HUES6 (cell line): ENCODE data around the gene WNT9A.

Experiments used
- H3K27ac ChIP-seq: 2 replicates; pipeline ENCODE4 v1.7.0; 2013; ENCODE audit warnings: low read depth, mild to moderate bottlenecking, low read length, inconsistent platforms
- H3K27me3 ChIP-seq: 2 replicates; pipeline ENCODE4 v1.6.1; 2013; ENCODE audit warnings: low read length; ENCODE audit not compliant: control insufficient read depth, insufficient read depth
- H3K36me3 ChIP-seq: 2 replicates; pipeline ENCODE4 v1.6.1; 2013; ENCODE audit warnings: low read length; ENCODE audit not compliant: control insufficient read depth, insufficient read depth
- H3K4me1 ChIP-seq: 2 replicates; pipeline ENCODE4 v1.6.1; 2013; ENCODE audit warnings: low read length; ENCODE audit not compliant: control insufficient read depth, insufficient read depth
- H3K4me3 ChIP-seq: 2 replicates; pipeline ENCODE4 v1.5.1; 2013; ENCODE audit warnings: low read depth, low read length
- H3K9ac ChIP-seq: one replicate; pipeline ENCODE4 v1.6.1; 2013; ENCODE audit warnings: mild to moderate bottlenecking, low read length
- H3K9me3 ChIP-seq: 2 replicates; pipeline ENCODE4 v1.6.1; 2013; ENCODE audit warnings: low read depth, low read length; ENCODE audit not compliant: control insufficient read depth, insufficient read depth

Gene WNT9A

DNA sequence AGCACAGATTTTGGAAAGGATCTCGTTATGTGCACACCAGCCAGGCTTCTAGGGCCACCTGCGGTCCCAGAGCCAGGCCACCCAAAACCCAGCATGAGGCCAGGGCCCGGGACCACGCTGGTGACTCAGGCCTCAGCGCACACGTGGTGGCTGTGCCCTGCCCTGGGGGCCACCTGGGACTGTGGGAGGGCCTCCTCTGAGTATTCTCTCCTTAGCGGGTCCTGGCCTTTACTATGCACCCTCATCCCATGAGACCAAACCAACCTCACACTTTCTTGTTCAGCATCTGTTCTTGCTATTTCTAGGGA lies 9.9 kb downstream of the WNT9A start:
- H3K4me3 ChIP-seq, result no peak overlapping the region
- no peak overlapping the region for H3K9ac ChIP-seq
- H3K9me3 ChIP-seq, result peaks cover 4% of the 10 kb centered on the region; the same call in 1 of the 2 replicates
- no peak overlapping the region for H3K27ac ChIP-seq
- H3K36me3 ChIP-seq, result no peaks in the 10 kb centered on the region
- H3K4me1 ChIP-seq, result peaks cover 7% of the 10 kb centered on the region; the same call in 1 of the 2 replicates
- no peaks in the 10 kb centered on the region for H3K27me3 ChIP-seq

GRCh38 chr1:227937031-227937837 lies 10.5 kb downstream of the WNT9A start:
- Histone ChIP-seq H3K4me1 (peaks cover 4% of the 10 kb centered on the region; the same call in 1 of the 2 replicates), H3K27ac (no peak overlapping the region), H3K36me3 (no peaks in the 10 kb centered on the region), H3K4me3 (no peak overlapping the region), H3K9ac (no peak overlapping the region), H3K9me3 (peaks cover 4% of the 10 kb centered on the region; the same call in 1 of the 2 replicates), H3K27me3 (no peaks in the 10 kb centered on the region)

DNA sequence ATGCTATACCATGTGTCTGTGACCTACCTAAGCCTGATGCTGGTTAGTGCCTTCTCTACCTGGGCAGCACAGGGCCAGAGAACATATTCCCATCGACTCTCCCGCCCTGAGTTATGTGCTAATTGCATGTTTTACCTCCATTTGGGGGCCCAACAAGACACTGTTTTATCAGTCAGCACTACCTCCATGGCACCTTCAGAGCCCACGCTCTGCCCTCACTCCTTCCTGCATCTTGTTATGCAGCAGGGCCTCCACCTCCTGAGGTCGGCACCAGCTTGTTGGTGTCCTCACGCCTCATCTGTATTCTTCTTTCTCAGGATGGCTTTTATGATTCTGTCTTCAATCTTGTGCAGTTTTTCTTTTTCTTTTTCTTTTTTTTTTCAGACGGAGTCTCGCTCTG lies 11.9 kb downstream of the WNT9A start:
- Histone ChIP-seq H3K27ac (no peak overlapping the region), H3K9me3 (peaks cover 4% of the 10 kb centered on the region; the same call in 1 of the 2 replicates), H3K36me3 (no peaks in the 10 kb centered on the region), H3K4me3 (no peak overlapping the region), H3K4me1 (no peaks in the 10 kb centered on the region), H3K27me3 (no peaks in the 10 kb centered on the region), H3K9ac (no peak overlapping the region)

- H3K27me3 ChIP-seq, result no peaks in the 10 kb centered on the region
- no peaks in the 10 kb centered on the region for H3K36me3 ChIP-seq
- H3K9ac ChIP-seq, result no peak overlapping the region
- no peak overlapping the region for H3K4me3 ChIP-seq
- H3K4me1 ChIP-seq, result no peaks in the 10 kb centered on the region
- H3K9me3 ChIP-seq, result peaks cover 4% of the 10 kb centered on the region; the same call in 1 of the 2 replicates
- no peak overlapping the region for H3K27ac ChIP-seq
Observed at GRCh38 chr1:227934476-227935313, 13.0 kb downstream of the WNT9A start.

- H3K4me1 ChIP-seq, result no peaks in the 10 kb centered on the region
- H3K36me3 ChIP-seq, result no peaks in the 10 kb centered on the region
- no peak overlapping the region for H3K27ac ChIP-seq
- H3K9ac ChIP-seq, result no peak overlapping the region
- H3K9me3 ChIP-seq, result peaks cover 4% of the 10 kb centered on the region; the same call in 1 of the 2 replicates
- no peaks in the 10 kb centered on the region for H3K27me3 ChIP-seq
- no peak overlapping the region for H3K4me3 ChIP-seq
Observed at GRCh38 chr1:227929751-227930472, 17.8 kb downstream of the WNT9A start.

- Histone ChIP-seq H3K27me3 (no peaks in the 10 kb centered on the region), H3K4me1 (no peaks in the 10 kb centered on the region), H3K36me3 (no peaks in the 10 kb centered on the region), H3K9ac (no peak overlapping the region), H3K4me3 (no peak overlapping the region), H3K27ac (no peak overlapping the region), H3K9me3 (peaks cover 4% of the 10 kb centered on the region; the same call in 1 of the 2 replicates)
Observed at GRCh38 chr1:227928811-227929375, 18.8 kb downstream of the WNT9A start.

DNA sequence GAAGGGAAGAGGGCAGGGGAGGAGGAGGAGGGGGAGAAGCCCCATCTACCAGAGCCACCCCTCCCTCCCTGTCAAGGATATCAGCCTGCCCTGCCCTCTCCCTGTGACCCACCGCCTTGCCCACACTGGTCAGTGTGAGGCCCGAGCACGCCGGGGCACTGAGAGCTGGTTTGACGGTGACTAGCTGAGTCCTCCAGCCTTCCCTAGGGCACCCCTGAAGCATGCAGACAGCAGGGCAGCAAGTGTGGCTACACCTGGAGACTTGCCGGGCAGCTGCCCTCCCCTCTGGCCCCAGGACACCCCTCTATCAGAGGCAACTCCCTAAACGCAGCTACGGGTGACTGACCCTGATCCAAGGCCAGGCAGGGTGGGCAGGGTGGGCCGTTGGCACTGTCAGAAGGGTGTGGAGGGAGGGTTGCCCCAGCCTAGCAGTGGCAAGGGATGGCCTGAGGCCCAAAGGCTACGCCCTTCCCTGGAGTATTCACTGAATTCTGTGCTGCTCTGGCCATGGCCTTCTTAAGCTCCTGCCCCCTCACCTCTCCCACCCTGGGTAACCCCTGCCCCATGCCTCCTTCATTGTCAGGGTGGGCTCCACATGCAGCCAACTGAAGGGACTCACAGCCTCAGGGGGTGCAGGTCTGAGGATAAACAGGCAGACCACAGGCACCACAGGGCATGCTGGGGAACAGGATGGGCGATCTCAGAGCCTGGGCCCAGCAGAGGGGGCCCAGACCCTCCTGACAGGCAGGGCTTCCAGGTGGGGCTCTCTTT lies 19.6 kb downstream of the WNT9A start:
- Histone ChIP-seq H3K9ac (no peak overlapping the region), H3K27me3 (no peaks in the 10 kb centered on the region), H3K36me3 (no peaks in the 10 kb centered on the region), H3K9me3 (no peaks in the 10 kb centered on the region), H3K4me1 (peaks cover 6% of the 10 kb centered on the region; the same call in 1 of the 2 replicates), H3K4me3 (no peak overlapping the region), H3K27ac (no peak overlapping the region)

GRCh38 chr1:227926896-227927885 lies 20.5 kb downstream of the WNT9A start:
- Histone ChIP-seq H3K27me3 (no peaks in the 10 kb centered on the region), H3K9ac (no peak overlapping the region), H3K4me3 (no peak overlapping the region), H3K36me3 (no peaks in the 10 kb centered on the region), H3K9me3 (no peaks in the 10 kb centered on the region), H3K27ac (no peak overlapping the region), H3K4me1 (peaks cover 11% of the 10 kb centered on the region; the same call in 1 of the 2 replicates)

DNA sequence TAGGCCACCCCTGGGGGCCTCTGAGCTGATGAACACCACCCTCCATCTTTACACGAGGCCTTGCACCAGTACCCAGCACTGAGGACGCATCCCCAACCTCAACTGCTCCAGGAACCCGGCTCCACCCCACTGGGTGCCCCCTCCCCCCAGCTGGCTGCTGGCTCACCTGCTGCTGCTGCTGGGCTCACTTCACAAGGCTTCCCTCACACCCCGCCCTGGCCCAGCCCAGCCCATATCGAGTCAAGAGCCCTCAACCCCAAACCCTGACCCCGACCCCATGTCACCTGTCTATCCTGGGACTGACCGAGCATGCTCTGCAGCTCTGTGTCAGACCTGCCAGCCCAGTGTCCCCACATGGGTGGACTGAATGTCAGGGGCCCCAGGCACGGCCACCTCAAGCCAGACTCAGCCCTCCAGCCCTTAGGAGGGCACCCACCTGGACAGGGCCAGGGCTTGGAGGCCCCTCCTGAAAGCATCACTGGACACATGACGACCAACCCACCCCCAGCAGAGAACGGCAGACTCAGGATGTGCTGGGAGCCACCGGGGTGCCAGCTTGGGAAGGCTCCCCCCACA lies 21.4 kb downstream of the WNT9A start:
- Histone ChIP-seq H3K27me3 (no peaks in the 10 kb centered on the region), H3K9me3 (no peaks in the 10 kb centered on the region), H3K27ac (no peak overlapping the region), H3K36me3 (0 out of 2 replicates have a peak, but pooled peaks cover under 1% of the 10 kb centered on the region), H3K4me1 (peaks cover 11% of the 10 kb centered on the region; the same call in 1 of the 2 replicates), H3K9ac (no peak overlapping the region), H3K4me3 (no peak overlapping the region)
